Suppressor macrophage treated with lipopolysaccharide for 4 hours (primary cell): ENCODE measurements around the gene CMIP.

ENCODE experiments used
- DNase-seq: peaks from one replicate; pipeline ENCODE4 v3.0.0-alpha.2; 2020

The CMIP gene

DNA sequence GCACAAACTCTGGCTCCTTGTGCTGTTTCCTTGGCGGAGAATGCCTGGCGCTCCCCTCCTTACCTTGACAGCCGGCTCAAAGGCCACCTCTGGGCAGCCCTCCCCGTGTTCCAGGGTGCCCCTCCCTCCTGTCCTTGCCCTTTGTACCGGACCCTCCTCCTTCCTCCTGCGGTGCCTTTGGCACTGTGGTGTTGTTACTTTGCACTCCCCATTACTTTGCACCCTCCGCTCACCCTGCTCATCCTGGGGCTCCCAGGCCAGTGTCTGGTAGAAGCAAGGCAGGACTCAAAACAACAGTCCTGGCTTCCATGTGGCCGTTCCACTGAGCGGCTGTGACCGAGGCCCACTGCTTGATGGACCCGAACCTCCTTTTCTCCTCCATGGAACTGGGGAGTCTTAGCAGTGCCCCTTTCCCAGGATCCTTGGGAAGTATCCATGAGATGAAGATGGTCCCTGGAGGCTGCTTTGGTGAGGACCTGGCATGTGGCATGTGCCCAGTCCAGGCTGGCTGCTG lies 147.8 kb downstream of the CMIP start:
- DNase-seq: no peak

GRCh38 chr16:81593481-81593880 lies 148.9 kb downstream of the CMIP start:
- no peak for DNase-seq

DNA sequence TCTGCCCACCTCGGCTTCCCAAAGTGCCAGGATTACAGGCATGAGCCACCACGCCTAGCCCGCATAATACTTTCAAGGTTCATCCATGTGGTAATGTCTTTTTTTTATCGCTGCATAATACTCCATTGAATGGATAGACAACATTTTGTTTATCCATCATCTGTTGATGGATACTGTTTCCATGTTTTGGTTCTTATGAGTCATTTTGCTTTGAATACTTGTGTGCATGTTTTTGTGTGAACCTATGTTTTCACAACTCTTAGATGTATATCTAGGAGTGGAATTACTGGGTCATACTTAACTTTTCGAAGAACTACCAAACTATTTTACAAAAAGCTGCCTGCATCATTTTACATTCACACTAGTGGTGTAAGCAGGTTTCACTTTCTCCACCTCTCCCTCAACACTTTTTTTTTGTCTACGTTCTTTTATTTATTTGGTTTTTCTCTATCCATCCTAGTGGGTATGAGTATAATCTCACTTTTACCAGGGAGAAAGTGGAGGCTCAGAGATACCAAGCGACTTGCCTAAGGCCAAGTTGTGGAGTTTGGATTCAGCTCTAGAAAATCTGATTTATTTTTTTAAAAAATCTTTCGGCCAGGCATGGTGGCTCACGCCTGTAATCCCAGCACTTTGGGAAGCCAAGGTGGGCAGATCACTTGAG lies 151.2 kb downstream of the CMIP start:
- no peak for DNase-seq

GRCh38 chr16:81597079-81597658 lies 152.6 kb downstream of the CMIP start:
- DNase-seq: no peak

GRCh38 chr16:81598083-81598482 lies 153.5 kb downstream of the CMIP start:
- no peak for DNase-seq

DNA sequence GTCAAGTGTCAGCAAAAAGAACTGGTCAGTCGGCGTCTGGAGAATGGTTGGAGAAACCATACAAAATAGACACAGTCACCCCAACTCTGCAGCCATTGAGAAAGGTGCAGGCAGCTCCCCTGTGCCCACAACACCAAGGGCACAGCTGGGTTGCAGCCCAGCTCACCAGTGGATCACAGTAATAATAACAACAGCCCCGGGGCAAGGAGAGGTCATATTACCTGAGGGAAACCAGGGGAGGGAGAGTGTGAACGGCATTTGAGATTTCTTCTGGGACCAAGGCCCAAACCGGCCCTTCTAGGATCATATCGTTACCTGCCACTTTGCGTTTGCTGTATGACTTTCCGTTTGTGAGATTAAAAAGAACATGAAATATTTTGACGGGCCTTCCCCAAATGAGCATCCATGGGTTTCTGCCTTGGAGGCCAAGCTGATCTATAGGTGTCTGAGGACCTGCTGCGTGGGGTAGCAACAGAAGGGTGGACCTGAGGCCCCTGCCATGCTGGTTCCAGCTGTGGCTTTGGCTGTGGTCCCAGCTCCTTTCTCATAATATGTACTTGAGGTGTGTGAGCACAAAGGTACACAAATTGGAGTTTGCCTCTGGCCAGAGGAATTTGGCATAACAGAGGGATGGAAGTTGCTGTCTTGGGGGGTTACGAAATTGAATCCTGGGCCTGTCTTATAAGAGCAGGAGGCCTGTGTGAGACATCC lies 154.6 kb downstream of the CMIP start:
- no peak for DNase-seq

- DNase-seq: no peak
Observed at GRCh38 chr16:81600275-81600674, 155.7 kb downstream of the CMIP start.

DNA sequence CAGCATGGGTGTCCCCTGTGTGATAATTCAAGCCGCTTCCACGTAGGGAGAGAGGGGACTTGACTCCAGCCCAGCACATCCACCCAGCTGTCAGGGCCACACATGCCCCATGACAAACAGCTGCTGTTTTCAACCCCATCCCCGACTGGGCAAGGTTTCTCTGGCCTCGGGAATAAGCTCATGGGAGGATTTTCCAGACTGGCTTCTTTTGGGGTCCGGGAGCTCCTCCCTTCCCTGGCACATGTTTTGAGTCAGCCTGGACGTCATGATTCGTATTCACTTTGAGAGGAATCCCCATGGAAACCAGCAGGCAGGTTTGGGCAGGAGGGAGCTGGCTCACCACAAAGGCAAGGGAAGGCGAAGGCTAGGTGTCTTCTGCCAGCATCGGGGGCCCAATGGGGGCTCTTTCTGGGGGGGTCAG lies 156.4 kb downstream of the CMIP start:
- DNase-seq: no peak

DNA sequence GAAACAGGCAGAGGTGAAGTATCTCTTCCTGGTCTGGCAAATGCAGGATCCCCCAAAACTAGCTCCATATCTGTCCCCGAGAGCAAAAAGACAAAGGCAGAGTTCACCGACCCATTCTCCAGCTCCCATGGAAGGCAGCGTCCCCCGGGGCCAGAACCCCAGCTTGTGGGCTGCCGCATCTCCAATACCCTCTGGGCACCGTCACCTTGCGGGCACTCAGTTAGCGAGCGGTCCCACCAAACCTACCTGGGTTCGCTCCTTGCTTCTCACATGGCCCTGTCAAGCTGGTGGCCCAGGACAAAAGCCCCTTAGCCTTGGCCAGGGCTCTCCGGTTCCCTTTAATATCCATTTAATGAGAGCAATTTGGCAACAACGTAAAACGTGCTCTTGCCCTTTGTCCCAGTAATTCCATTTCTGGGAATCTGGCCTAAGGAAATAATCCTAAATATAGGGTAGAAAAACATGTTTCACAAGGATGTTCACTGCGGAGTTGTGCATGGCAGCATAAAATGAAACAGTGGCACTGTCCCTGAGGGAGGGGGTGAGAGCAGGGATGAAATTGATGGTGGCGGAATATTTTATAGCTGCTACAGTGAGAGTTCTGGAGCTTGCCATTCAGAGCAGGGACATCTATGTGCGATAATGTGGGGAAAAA lies 157.1 kb downstream of the CMIP start:
- DNase-seq: no peak

DNA sequence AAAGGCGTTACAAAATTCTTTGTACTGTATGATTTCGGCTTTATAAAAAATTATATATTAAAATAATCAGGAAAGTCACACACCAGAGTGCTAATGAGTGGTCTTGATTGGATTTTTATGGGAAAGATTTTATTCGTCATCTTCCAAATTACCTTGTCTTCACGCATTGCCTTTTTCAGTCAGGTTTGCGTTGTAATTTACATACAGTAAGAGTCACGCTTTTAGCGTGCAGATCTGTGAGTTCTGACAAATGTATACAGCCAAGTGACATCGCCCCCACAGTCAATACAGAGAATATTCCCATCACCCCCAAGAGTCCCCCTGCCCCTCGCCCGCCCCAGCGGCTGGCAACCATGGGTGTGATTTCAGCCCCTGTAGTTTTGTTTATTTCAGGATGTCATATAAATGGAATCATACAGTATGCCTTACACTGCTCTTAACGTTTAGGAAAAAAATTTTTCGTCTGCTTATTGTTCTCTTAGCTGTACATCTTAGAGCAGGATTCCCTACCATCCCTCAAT lies 157.7 kb downstream of the CMIP start:
- DNase-seq: no peak

GRCh38 chr16:81602792-81603191 lies 158.2 kb downstream of the CMIP start:
- DNase-seq: no peak

DNA sequence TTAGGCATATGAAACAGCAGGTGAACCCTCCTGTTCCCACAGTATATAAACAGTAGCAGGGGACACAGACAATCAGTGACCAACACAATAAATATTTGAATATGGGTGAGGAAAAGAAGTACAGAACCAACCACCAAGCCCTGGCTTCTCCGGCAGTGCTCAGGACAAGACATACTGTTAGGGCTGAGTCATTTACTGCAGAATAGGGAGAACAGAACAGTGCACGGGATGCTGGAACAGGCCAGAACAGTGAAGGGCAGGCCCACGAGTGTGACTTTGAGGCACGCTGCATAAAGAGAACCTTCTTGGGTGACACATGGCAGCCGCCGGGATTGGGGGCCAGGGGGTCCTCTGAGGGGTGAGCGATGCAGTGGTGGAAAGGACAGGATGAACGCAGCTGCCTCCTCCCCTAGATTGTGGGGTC lies 160.4 kb downstream of the CMIP start:
- no peak for DNase-seq

GRCh38 chr16:81606039-81606438 lies 161.4 kb downstream of the CMIP start:
- DNase-seq: no peak

- no peak for DNase-seq
Observed at GRCh38 chr16:81607006-81607405, 162.4 kb downstream of the CMIP start.

DNA sequence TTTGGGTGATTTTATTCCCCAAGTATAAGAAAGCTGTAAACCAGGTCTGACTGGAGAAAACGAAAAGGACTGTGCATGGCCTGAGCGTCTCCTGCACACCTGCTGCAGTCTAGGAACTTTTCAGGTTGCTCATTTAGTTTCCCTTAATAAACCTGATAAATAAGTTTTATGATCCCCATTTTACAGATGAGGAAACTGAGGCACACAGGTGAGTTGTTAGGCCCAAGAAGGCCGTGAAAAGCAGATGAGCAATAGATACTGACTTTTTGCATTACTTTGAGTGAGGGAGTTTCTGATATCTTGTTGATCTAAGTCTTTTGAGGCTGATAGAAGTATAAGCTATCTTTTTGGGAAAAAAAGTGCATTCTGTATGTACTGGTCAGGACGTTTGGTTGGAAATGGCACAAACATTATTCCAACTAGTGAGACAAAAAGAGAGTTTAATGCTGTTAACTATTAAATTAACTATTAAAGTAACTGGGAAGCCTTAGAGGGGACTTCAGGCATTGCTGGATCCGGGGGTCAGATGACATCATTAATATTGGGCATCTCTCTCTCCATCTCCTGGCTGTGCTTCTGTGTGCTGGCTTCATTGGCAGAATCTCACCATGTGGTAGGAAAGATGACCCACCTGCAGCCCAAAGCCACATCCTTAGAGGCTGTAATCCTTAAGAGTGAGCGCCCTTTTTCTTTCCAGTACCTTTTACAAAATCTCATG lies 163.4 kb downstream of the CMIP start:
- no peak for DNase-seq

DNA sequence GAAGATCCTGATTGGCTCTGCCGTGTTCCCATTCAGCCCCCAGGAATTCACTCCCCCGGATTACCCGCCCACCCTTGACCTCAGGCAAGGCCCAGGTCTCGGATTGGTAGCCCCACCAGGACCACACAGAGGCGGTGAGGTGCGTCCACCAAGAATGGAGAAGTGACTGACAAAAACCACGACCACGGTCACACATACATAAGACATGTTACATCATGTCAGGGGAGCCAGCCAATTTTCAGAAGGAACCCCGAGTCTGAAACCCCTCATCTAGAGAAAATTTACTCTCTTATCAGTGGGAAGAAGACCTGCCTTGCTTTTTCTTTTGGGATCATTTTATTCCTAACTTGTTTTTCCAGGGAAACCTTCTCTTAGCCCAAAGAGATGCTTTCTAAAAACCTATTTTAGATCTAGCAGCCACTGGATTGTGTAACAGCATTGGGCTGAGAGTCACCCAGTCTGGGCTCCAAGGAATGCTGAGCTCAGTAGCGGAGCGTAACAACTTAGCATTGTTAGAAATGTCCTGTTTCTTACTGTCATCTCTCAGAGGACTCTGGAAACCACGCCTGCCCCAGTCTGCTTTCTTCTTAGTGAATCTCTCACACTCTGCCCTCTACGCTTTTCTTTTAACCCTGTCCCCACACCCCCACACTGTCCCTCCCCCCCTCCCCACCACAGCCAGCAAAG lies 164.1 kb downstream of the CMIP start:
- DNase-seq: peak; percentile 55

DNA sequence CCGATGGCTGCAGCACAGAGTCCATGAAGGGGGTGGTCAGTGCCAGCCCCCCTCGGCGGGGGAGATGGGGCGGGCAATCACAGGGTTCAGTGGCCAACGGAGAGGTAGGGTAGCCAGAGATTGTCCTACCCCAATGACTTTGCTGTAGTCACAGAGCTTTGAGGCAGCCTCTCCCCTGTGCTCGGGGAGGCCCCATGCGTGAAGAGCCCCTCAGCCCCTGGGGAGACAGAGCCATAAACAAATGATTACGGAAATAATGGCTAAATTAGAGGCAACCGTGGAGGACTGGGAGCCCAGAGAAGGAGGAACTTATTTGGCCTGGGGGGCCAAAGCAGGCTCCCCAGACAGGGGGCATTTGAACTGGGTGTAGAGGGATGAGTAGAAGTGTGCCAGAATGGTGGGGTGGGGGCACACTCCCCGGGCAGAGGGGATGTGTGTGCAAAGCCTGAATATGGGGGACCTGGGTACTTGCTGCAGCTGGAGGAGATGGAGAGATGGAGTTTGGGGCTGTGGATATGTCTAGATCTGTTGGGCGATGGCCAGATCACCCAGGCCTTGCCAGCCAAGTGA lies 164.8 kb downstream of the CMIP start:
- DNase-seq: no peak

DNA sequence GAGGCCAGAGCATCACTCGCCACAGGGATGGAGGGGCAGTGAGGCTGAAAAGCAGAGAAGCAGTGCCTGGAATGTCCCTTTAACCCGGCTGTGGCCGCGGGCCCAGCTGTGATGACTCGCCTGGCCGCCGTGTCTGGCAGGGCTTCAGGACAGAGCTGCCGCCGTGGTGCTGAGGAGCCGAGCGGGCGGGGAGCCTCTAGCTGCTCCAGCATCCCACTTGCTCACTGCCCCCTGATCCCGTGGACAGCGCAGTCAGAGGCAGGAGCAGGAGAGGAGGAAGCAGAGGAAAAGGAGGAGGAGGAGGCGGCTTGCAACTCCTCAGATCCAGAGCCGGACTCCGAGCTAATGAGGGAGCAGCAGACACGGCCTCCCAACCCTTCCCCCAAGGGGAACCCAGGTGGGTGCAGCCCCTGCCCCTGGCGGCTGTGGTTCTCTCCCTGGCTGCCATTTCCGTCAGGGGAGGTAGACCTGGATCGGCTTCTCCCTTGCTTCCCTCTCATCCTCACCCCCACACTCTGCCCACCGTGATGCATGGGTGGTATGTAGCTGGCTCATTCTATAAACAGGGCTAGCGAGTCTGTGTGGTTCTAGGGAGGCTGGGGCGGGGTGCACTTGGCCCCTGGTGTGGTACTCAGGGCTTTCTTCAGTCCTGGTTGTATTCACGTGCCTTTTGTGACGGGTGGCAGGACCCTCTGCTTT lies 165.7 kb downstream of the CMIP start:
- no peak for DNase-seq

- no peak for DNase-seq
Observed at GRCh38 chr16:81610936-81611335, 166.3 kb downstream of the CMIP start.

DNA sequence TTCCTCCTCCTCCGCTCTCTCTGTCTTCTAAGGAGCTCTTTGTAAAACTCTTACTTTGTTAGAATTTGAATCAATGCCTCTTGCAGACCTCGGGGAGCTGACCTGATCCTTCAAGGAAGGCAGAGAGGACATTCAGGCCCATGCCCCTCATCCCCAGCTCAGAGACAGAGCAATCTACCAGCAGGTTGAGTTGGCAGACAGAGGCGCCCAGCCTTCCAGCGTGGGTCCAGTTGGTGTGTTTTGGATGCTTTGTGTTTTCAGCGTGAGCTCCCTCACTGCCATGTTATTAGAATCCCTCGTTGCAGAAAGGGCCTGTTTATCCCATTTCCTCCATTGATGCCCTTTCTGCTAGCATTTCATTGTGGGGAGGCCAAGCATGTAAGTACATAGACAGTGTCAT lies 167.1 kb downstream of the CMIP start:
- DNase-seq: no peak
